ENCODE results near the gene CFAP251.
"Not testable (repeated sequence)": the region's sequence is repeated elsewhere in the genome, so short reads cannot be mapped to it uniquely, and the experiment has no call there.

CFAP251 gene

DNA sequence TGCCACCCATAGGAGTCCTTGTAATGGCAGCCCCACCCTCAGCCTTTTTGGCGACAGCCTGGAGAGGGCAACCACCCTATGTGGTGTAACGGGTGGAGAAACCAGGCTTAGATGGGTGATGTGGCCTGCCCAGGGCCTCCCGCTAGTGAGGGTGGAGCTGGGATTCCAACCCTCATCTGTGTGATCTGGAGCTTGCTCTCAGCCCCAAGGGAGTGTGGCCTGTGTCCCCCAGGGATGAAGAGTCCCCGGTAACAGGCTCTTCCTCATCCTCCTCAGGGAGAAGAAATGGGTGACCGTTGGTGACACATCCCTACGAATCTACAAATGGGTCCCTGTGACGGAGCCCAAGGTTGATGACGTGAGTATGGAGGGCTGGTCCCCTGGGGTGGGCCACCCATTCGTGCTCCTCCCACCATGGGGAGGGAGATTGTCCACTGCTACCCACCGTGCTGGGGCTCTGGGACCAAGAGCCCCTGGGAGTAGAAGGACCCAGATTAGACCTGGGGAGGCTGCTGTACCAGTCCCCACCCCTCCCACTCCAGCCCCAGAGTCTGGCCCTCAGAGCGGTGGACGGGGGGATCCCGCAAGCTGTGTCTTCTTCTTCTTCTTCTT lies 112.1 kb downstream of the CFAP251 start:
- DNase-seq, result no peak

DNA sequence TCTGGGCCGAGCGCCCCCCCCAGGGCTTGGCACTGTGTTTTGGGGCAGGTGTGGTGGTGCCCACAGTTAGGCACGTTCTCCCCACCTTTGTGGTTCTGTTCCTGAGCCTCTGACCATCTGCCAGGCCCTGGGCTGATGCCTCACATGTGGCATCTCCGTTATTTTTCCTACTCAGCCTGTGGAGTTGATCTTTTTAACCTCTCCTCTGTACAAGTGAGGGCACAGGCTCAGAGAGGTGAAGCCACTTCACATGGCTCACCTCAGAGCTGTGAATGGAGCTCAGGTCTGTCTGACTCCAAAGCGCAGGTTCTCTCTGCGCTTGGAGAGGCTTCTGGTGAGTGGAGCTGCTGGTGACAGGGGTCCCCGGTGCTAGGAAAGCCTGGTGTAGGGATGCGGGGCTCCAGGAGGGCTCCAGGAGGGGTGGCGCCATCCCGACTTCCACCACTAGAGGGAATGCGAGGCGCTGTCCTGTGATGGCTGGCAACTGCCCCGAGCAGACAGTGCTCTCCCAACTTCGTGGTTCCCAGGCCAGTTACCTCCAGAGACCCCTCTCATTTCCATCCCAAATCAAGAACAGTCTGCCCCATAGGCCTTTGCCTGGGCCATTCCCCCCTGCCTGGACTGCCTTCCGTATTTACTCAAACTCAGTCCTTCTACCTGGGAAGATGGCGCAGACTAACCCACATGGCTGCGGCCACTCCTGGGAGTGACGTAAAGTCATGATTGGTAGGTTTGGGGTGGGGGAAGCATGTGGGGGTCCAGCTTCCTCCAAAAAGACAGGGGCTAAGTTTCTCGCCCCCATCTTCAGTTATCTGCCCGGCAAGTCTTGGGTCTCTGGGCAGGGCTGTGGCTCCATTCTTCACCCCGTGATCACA lies 113.2 kb downstream of the CFAP251 start:
- DNase-seq, result no peak

DNA sequence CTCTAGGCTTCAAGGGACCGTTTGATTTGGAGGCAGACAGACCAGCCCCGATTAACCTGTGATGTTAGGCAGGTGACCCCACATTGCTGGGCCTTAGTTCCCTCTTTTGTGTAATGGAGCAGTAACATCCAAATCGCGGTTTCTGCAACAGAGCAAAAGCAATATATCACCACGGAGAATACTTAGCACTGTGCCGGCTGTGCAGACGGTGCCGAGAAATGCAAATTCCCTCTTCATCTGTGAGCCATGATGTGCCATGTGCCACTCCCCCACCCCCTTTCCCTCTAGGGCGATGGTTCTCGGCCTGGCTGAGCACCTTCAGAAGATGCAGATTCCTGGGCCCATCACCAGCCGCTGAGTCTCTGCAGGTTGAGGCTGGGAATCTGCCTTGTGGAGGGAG lies 114.2 kb downstream of the CFAP251 start:
- no peak for DNase-seq

DNA sequence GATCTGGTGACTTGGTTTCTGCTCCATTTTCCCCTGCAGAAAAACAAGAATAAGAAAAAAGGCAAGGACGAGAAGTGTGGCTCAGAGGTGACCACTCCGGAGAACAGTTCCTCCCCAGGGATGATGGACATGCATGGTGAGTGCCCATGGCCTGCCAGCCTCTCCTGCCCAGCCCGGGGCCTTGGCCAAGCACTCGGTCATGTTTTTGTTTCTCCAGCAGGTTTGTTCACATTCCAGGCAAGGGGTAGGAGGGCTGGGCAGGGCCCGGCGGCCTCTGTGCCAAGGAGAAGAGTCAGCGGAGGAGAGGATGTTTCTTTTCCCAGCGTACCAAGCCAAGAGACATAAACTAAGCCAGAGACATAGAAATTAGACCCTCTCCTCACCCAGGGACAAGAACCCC lies 116.9 kb downstream of the CFAP251 start:
- no peak for DNase-seq

DNA sequence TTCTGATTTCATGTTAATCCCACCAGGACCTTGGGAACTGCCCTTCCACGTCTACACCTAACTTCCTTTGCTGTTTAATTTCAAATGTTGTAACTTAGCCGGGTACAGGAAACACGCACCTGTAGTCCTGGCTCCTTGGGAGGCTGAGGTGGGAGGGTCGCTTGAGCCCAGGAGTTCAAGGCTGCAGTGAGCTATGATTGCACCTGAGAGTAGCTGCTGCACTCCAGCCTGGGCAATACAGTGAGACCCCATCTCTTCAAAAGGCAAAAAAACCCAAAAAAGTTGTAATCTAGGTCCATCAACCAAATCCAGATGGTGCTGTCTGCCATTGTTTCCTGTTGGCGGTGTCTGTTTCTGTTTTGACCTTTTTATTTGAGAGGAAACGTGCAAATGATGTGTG lies 117.8 kb downstream of the CFAP251 start:
- DNase-seq, result no peak

DNA sequence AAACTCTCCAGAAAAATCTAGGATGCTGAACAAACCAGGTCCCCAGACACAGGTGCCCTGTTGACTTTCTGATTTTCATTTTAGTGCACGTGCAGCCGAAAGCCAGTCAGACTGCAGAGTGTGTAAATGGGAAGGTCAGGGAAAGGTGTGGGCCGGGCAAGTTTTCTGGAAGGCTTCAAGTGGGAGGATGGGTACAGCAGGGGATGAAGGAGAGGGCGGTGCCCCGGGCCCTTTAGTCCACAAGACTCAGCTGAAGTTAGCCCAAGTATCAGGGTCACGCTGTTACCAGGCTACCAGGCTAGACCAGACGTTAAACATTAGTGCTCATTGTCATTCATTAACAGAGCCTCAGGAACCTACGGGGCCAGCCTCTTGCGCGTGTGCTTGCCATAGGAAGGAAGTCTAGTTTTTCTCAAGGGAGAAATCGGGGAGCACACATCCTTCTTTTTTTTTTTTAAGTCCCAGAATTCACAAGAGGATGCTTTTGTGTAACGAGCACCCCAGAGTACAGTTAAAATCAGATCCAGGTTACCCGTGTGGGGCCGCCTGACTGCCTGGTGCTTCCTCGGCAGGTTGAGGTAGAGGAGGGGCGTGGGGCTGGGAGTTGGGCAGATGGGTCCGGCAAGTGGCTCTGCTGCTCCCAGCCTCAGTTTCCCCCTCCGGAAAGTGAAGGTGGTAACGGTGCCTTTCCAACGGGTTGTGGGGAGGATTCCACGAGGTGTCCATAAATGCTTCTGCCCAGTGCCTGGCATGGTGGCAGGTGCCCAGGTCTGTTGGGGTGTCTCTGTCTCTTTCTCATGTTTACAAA lies 122.4 kb downstream of the CFAP251 start:
- DNase-seq, result no peak

DNA sequence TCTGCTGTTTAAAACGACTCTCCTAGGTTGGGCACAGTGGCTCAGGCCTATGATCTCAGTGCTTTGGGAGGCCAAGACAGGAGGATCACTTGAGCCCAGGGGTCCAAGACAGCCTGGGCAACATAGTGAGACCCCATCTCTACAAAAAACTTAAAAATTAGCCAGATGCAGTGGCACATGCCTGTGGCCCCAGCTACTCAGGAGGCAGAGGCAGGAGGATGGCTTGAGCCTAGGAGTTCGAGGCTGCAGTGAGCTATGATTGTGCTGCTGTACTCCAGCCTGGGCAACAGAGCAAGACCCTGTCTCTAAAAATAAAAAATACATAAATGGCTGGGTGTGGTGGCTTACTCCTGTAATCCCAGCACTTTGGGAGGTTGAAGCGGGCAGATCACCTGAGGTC lies 123.1 kb downstream of the CFAP251 start:
- DNase-seq, result not testable (repeated sequence)

DNA sequence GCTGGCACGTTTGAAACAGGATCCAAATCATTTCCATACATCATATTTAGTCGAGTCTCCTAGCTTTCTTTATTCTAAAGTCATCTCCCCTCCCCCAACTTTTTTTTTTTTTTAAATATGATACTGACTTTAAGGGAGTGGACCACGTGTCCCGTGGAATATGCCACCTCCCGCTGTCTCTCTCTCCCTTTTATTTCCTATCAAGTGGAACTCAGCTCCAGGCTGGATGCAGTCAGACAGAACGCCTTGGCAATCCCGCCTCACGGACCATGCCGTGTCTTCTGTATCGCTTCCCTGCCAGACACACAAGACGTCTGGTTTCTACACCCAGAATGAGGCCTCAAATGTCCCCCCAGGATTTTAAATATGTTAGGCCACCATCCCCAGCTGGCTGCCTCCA lies 124.5 kb downstream of the CFAP251 start:
- DNase-seq, result no peak

DNA sequence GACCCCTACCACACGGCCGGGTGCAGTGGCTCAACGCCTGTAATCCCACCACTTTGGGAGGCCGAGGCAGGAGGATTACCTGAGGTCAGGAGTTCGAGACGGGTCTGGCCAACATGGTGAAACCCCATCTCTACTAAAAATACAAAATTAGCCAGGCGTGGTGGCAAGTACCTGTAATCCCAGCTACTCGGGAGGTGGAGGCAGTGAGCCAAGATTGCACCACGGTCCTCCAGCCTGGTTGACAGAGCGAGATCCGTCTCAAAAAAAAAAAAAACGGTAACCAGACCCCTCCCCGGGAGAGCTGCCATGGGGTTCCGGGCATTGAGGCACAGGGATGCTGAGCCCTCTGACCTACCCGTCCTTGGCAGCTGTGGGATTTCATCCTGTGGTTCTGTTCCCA lies 125.1 kb downstream of the CFAP251 start:
- no peak for DNase-seq

DNA sequence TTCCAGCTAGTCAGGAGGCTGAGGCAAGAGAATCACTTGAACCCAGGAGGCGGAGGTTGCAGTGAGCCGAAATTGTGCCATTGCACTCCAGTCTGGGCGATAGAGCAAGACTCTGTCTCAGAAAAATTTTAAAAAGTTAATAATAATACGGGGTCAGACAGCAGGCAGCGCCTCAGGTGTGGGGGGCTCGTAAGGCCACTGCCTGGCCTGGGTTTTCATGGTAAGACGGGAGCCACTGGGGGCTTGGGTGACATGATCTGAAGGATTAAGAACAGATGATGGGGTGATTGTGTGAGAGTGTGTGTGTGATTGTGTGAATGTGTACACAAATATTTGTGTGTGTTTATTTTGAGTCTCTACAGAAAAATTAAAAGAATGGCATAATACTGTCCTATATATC lies 126.9 kb downstream of the CFAP251 start:
- DNase-seq, result no peak

DNA sequence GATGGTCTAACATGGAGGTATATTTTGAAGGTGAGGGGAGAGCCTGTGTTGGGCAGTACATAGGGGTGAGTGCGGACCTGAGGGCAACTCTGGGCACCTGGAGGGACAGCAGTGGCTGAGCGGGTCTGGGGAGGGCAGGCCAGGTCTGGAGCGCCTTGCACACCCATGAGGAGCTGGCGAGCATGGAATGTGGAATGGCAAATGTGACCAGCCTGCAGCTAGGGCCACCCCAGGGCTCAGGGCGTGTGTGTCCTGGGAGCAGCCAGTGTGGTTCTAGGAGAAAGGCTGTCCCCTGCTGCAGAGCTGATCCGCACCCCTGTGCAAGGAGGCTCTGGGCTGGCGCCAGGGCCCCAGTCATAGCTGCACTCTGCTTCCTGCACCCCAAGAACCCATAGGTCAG lies 127.8 kb downstream of the CFAP251 start:
- DNase-seq, result no peak

DNA sequence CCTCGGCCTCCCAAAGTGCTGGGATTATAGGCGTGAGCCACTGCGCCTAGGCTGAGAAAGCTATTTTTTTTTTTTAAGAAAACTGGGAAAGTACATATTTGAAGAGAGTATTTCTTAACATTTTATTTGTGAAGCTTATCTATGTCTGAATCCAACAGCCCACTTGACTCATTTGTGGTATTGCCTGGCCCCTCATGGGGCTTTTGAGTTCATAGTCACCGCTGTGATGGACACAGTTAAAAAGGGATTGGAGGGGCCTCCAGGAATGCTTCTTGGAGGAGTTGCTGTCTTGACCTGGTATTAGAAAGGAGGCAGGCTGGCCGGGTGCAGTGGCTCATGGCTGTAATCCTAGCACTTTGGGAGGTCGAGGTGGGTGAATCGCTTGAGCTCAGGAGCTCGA lies 129.8 kb downstream of the CFAP251 start:
- no peak for DNase-seq

DNA sequence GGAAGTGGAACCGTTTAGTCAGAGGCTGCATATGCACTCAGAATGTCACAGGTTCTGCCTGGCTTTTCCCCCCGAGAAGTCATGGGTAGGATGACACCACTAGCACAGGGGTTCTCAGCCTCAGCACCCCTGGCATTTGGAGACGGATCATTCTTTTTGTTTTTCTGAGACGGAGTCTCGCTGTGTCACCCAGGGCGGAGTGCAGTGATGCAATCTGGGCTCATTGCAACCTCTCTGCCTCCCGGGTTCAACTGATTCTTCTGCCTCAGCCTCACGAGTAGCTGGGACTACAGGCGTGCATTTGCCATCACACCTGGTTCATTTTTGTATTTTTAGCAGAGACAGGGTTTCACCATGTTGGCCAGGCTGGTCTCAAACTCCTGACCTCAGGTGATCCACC lies 131.4 kb downstream of the CFAP251 start:
- DNase-seq, result no peak

DNA sequence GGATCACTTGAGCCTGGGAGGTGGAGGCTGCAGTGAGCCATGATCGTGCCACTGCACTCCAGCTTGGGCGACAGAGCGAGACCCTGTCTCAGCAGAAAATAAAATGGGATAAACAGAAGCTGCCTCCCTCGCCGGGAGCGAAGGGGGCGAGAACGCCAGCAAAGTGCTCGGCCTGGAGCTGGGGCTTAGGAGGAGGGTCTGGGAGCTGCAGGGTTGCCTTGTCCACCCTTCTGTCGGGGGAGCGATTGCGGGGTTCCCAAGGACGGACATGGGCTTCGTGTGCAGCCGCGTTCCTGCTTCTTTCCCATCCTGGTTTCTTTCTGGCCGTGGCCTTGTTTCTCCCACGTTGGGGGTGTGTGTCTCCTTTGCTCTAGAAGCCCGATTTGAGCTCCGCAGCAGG lies 132.3 kb downstream of the CFAP251 start:
- no peak for DNase-seq

DNA sequence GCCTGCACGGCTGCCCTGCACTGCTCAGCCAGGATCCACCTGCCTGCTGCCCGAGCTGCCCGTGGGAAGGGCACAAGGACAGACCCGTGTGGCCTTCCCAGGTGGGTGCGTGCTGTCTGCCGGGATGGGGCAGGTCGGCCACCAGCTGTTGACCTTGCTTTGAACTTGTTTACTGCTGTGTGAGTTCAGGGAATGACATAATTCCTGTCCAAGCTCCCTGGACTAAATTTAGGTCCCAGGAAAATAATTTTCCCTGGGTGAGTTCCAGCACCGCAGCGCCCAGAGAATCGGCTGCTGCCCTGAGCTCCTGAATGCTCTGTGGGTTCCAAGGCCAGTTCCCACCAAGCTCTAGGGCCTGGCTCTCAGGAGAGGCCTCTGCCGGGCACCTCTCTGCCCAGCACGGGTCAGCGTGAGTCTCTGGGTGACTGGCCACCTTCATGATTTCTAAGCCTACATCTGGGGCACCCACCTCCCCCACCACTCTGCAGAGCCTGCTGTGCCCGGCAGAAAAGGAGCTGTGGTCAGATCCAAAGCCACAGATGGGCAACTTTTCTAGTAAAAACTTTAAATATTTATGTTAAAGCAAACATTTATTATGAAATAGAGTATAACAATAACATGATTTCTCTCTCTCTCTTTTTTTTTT lies 133.0 kb downstream of the CFAP251 start:
- no peak for DNase-seq

DNA sequence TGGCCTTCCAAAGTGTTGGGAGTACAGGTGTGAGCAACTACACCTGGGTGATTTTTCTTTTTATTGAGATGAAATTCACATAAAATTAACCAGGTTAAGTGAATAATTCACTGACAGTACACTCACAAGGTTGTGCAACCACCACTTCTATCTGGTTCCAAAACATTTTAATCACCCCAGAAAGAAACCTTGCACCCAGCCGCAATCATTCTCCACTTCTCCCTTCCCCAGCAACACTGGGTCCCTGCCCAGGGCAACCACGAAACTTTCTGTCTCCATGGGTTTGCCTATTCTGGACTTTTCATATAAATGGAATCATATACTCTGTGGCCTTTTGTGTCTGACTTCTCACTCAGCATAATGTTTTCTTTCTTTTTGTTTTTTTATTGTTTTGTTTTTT lies 133.9 kb downstream of the CFAP251 start:
- no peak for DNase-seq

Data from NCI-H1436 (cell line).